GM12892 (cell line): ENCODE results near the gene ENAH.

Experiments
- POLR2A ChIP-seq: IDR thresholded peaks from 2 replicates; pipeline ENCODE4 v1.6.1; 2011; ENCODE audit warnings: low read depth, low read length, control low read depth
- POLR2AphosphoS5 ChIP-seq: IDR thresholded peaks from 2 replicates; pipeline ENCODE4 v1.6.1; 2011; ENCODE audit warnings: low read depth, low read length, control low read depth
- TAF1 ChIP-seq: IDR thresholded peaks from 2 replicates; pipeline ENCODE4 v1.6.1; 2011; ENCODE audit warnings: low read depth, mild to moderate bottlenecking, control low read depth, low read length, borderline replicate concordance

DNA sequence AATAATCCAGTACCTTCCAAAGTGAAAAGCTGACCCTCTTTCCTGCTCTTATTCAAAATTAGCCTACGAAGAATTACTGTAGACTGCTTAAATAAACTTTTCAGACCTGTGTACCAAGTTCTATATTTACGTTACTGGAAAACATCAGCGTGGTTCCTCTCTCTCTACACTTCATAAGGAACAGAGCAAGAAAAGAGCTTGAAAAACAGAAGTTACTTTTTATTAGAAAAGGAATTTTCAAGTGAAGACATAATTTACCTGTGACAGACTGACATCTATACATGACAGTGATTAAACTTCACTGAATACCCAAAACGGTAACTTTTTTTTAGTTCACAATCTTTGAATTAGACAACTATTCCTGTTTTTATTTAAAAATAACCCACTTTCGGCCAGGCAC, 2.7 kb downstream of the ENAH start:
- TF ChIP-seq POLR2A (no peak), POLR2AphosphoS5 (no peak), TAF1 (no peak)
